ENCODE measurements around the gene NRARP. TPM values are rescaled to one million over a fixed set of nuclear protein-coding genes. Genes with fewer than 3 reads are reported as not detected.

NRARP gene
- total RNA-seq, 4 donors from 2014 or later, result 3.1 to 13.5 (median 3.9) TPM

DNA sequence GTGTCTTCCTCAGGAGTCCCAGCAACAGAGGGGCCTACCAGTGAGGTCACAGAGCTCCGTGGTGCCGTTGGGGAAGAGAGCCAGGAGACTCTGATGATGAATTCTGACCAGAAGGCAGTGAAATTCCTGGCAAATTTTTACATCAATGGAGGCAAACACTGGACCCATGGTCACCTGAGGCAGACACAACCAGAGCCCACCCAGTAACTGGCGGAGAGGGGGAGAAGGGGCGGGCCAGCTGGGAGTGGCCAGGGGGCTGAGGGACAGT is 50.9 kb downstream of the NRARP start, which contains the start of gene STPG3:
TSS of gene STPG3 (plus strand) at position 93 of the 268 bp plus-strand sequence. CDS start at position 94, 1 bp downstream.
- Histone ChIP-seq H3K9me3 (no peaks in the 10 kb centered on the region), H3K27ac (no peak within 1 kb of the TSS), H3K27me3 (no peaks in the 10 kb centered on the region), H3K4me1 (peaks cover 0 to 26% (median 14%) of the 10 kb centered on the region in 4 donors), H3K4me3 (no peak within 1 kb of the TSS), H3K36me3 (peaks cover 0 to under 1% (median 0%) of the 10 kb centered on the region in 3 donors)
- no peak for DNase-seq (ENCODE audit: low spot score in 2 of 2)
- WGBS, 2 donors, result 51 to 62% methylated on average over 4 of the region's 4 CpGs
- TF ChIP-seq, protein P1, sequence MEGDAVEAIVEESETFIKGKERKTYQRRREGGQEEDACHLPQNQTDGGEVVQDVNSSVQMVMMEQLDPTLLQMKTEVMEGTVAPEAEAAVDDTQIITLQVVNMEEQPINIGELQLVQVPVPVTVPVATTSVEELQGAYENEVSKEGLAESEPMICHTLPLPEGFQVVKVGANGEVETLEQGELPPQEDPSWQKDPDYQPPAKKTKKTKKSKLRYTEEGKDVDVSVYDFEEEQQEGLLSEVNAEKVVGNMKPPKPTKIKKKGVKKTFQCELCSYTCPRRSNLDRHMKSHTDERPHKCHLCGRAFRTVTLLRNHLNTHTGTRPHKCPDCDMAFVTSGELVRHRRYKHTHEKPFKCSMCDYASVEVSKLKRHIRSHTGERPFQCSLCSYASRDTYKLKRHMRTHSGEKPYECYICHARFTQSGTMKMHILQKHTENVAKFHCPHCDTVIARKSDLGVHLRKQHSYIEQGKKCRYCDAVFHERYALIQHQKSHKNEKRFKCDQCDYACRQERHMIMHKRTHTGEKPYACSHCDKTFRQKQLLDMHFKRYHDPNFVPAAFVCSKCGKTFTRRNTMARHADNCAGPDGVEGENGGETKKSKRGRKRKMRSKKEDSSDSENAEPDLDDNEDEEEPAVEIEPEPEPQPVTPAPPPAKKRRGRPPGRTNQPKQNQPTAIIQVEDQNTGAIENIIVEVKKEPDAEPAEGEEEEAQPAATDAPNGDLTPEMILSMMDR (IDR thresholded peaks at IDR 0.05), result no peak
- TF ChIP-seq EP300 (IDR thresholded peaks at IDR 0.05) (no peak), POLR2A (IDR thresholded peaks at IDR 0.05) (no peak)

DNA sequence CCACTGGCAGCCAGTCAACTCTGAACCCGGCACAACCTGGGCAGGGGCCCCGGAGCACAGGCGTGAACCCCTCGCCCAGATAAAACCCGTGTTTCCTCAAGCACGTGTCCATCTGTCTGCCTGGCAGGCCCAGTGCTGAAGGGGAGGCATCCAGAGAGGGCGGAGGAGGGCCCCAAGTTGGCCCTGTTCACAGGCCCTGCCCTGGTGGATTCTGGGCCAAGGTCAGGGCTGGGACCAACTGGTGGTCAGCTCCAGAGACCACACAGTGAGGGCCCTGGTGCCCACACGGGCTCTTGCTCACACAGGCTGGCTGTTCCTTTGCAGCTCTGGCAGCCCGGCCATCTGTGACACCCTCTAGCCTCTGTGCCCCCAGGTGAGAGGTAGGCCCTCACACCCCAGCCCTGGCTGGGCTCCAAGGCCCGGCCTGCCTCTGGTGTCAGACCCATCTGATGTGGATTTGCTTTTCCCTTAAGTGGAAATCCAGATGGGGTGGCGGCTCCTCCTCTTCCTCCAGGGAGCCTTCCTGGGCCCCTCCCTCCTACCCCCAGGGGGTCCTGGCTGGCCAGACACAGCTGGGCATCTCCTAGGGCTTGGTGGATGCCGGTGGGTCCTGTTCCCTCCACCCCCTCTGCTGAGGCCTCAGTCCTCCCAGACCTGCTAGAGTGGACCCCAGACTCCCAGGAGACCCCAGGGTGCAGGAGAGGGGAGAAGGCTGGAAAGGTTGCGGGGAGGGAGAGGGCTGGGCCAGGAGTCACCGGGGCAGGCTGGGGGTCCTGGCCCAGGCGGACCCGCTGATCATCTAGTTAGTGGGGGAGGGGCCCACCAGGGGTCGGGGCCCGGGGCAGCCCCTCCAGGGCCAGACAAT is 51.5 kb downstream of the NRARP start:
- WGBS, 2 donors, result 62 to 63% methylated on average over 10 to 15 of the region's 18 CpGs

More for the DNA sequence above, 51.5 kb downstream of the NRARP start:
- TF ChIP-seq, protein P1 (IDR thresholded peaks at IDR 0.05), result no peak
- TF ChIP-seq EP300 (IDR thresholded peaks at IDR 0.05) (no peak), POLR2A (IDR thresholded peaks at IDR 0.05) (no peak)
- no peak for DNase-seq (ENCODE audit: low spot score in 2 of 2)
- H3K9me3 ChIP-seq, result no peaks in the 10 kb centered on the region
- H3K36me3 ChIP-seq, result no peaks in the 10 kb centered on the region
- H3K27me3 ChIP-seq, result no peaks in the 10 kb centered on the region
- H3K4me3 ChIP-seq, result no peak overlapping the region
- H3K4me1 ChIP-seq, result peaks cover 0 to 21% (median 9%) of the 10 kb centered on the region in 4 donors
- H3K27ac ChIP-seq, result no peak overlapping the region

Other genes with a start within 250 kb of the NRARP start
- 10 to 100 TPM in 3 of 4 donors, 1 to 10 TPM in 1; 7.0 to 21.0 (median 18.1) TPM for gene ENTPD2, start 248.2 kb downstream of the NRARP start, total RNA-seq
- gene SAPCD2, start 231.7 kb downstream of the NRARP start, total RNA-seq, result under 1 TPM in 2 of 4 donors, not detected in 2; 0.22 to 0.90 TPM
- gene UAP1L1, start 224.8 kb downstream of the NRARP start, total RNA-seq, result 10 to 100 TPM in 2 of 4 donors, 1 to 10 TPM in 2; 8.1 to 20.7 (median 12.3) TPM
- gene MAN1B1, start 215.3 kb downstream of the NRARP start, total RNA-seq, result 10 to 100 TPM; 47.3 to 58.1 (median 52.1) TPM
- gene DPP7, start 187.5 kb downstream of the NRARP start, total RNA-seq, result 100 to 1,000 TPM in 3 of 4 donors, 10 to 100 TPM in 1; 74.7 to 272 (median 145) TPM
- under 1 TPM in 1 of 4 donors, not detected in 3; 0.21 TPM for gene GRIN1, start 163.1 kb downstream of the NRARP start, total RNA-seq
- not detected for gene LRRC26, start 132.2 kb downstream of the NRARP start, total RNA-seq
- not detected for gene TMEM210, start 130.2 kb downstream of the NRARP start, total RNA-seq
- 10 to 100 TPM; 41.6 to 73.0 (median 58.9) TPM for gene ANAPC2, start 113.7 kb downstream of the NRARP start, total RNA-seq
- 10 to 100 TPM; 37.3 to 73.9 (median 53.5) TPM for gene SSNA1, start 113.6 kb downstream of the NRARP start, total RNA-seq
- gene TPRN, start 101.5 kb downstream of the NRARP start, total RNA-seq, result 10 to 100 TPM in 1 of 4 donors, 1 to 10 TPM in 3; 6.8 to 12.3 (median 8.9) TPM
- gene TMEM203, start 96.6 kb downstream of the NRARP start, total RNA-seq, result 10 to 100 TPM; 23.1 to 47.9 (median 30.0) TPM
- gene NDOR1, start 96.6 kb downstream of the NRARP start, total RNA-seq, result 10 to 100 TPM in 3 of 4 donors, 1 to 10 TPM in 1; 9.4 to 20.1 (median 14.3) TPM
- gene RNF208, start 80.0 kb downstream of the NRARP start, total RNA-seq, result 1 to 10 TPM in 3 of 4 donors, under 1 TPM in 1; 0.63 to 8.1 (median 1.5) TPM
- gene CYSRT1, start 77.1 kb downstream of the NRARP start, total RNA-seq, result not detected
- gene RNF224, start 74.8 kb downstream of the NRARP start, total RNA-seq, result not detected
- gene SLC34A3, start 71.4 kb downstream of the NRARP start, total RNA-seq, result not detected
- gene TUBB4B, start 61.0 kb downstream of the NRARP start, total RNA-seq, result 100 to 1,000 TPM; 102 to 190 (median 161) TPM
- gene STPG3, start 51.0 kb downstream of the NRARP start, total RNA-seq, result not detected
- gene NELFB, start 46.9 kb downstream of the NRARP start, total RNA-seq, result 10 to 100 TPM; 29.7 to 52.0 (median 38.7) TPM
- gene TOR4A, start 24.5 kb downstream of the NRARP start, total RNA-seq, result 10 to 100 TPM in 1 of 4 donors, 1 to 10 TPM in 3; 3.3 to 11.4 (median 4.3) TPM
- 10 to 100 TPM; 27.6 to 99.9 (median 55.2) TPM for gene EXD3, start 120.9 kb upstream of the NRARP start, total RNA-seq
- 10 to 100 TPM in 2 of 4 donors, 1 to 10 TPM in 2; 6.3 to 11.4 (median 10.1) TPM for gene NOXA1, start 121.1 kb upstream of the NRARP start, total RNA-seq
- not detected for gene ENTPD8, start 139.1 kb upstream of the NRARP start, total RNA-seq
- gene NSMF, start 157.1 kb upstream of the NRARP start, total RNA-seq, result 100 to 1,000 TPM; 219 to 297 (median 270) TPM
- 10 to 100 TPM; 12.0 to 25.2 (median 18.7) TPM for gene PNPLA7, start 248.1 kb upstream of the NRARP start, total RNA-seq
- 100 to 1,000 TPM in 1 of 4 donors, 10 to 100 TPM in 3; 77.1 to 161 (median 98.3) TPM for gene MRPL41, start 249.6 kb upstream of the NRARP start, total RNA-seq

All from tibial nerve (tissue), 4 donors.